ENCODE results near the gene CADPS.

DNA sequence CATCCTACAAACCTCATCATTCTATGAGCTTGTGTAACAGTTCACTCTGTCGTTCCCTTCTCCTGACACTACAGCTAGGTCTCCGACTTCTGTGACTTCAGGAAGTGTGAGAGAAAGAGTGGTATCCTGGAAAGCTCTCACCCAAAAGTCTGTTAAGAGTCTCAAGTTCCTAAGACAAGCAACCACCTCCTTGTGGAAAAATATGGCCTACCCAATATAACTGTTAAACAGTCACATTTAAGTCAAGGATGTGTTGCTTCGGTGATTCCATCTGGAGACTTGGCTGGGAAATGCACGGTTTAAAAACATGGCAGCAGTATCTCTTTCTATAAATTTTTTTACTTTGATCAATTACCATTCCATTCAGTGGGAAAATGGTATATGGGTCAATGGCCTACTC is 515.7 kb downstream of the CADPS start:
- TF ChIP-seq NCOA6 (IDR thresholded peaks at IDR 0.05) (no peak), XRCC4 (IDR thresholded peaks at IDR 0.05; ENCODE audit: extremely low read depth, insufficient read depth, insufficient read length) (no peak), MTA1 (IDR thresholded peaks at IDR 0.05; ENCODE audit: borderline replicate concordance) (no peak), SRSF9 (IDR thresholded peaks at IDR 0.05; ENCODE audit: borderline replicate concordance, low read depth, low read length) (no peak), EP300 (IDR thresholded peaks at IDR 0.05; ENCODE audit: low read length) (no peak), ZNF408 (CRISPR knock-in tag; IDR thresholded peaks at IDR 0.05; ENCODE audit: low read depth) (no peak), POLR3A (IDR thresholded peaks at IDR 0.05; ENCODE audit: borderline replicate concordance, extremely low read depth, insufficient read depth, insufficient read length) (no peak), PCBP2 (IDR thresholded peaks at IDR 0.05; ENCODE audit: low read depth, low read length, poor library complexity, severe bottlenecking) (no peak)

All from K562 (cell line).